OCI-LY7 (cell line): ENCODE measurements around the gene BCAT1.

Experiments
- CTCF ChIP-seq: fragments of 200-600 bp; sonication (generic); conservative IDR thresholded peaks from 2 replicates; pipeline ENCODE4 v1.5.1; 2014; ENCODE audit warnings: mild to moderate bottlenecking, antibody characterized with exemption, low read length, moderate library complexity, mixed read lengths
- EZH2phosphoT487 ChIP-seq: fragments of 200-600 bp; sonication (generic); IDR thresholded peaks from 2 replicates; pipeline ENCODE4 v1.6.1; 2018; ENCODE audit warnings: low read depth, borderline replicate concordance, mild to moderate bottlenecking, mixed run types, antibody characterized with exemption, low read length, moderate library complexity, mixed read lengths

- TF ChIP-seq CTCF (no peak), EZH2phosphoT487 (no peak)
Measured at GRCh38 chr12:24933694-24934407, 15.1 kb downstream of the BCAT1 start.
